A172 (cell line): ENCODE results near the gene GORASP2. TPM values are rescaled to one million over a fixed set of nuclear protein-coding genes. Genes with fewer than 3 reads are reported as not detected.

ENCODE experiments used
- DNase-seq: peaks from one replicate; pipeline ENCODE4 v3.0.0-alpha.2; 2015; ENCODE audit warnings: low spot score
- total RNA-seq: library from RNA; depleted of rRNA; stranded (reverse); fragments of >200 nt; shearing (Covaris generic); gene quantifications from 2 replicates; pipeline ENCODE4 v1.2.3, GENCODE V29; 2014

The GORASP2 gene
- total RNA-seq, 1 experiment from 2014 or later = 83.0 TPM

DNA sequence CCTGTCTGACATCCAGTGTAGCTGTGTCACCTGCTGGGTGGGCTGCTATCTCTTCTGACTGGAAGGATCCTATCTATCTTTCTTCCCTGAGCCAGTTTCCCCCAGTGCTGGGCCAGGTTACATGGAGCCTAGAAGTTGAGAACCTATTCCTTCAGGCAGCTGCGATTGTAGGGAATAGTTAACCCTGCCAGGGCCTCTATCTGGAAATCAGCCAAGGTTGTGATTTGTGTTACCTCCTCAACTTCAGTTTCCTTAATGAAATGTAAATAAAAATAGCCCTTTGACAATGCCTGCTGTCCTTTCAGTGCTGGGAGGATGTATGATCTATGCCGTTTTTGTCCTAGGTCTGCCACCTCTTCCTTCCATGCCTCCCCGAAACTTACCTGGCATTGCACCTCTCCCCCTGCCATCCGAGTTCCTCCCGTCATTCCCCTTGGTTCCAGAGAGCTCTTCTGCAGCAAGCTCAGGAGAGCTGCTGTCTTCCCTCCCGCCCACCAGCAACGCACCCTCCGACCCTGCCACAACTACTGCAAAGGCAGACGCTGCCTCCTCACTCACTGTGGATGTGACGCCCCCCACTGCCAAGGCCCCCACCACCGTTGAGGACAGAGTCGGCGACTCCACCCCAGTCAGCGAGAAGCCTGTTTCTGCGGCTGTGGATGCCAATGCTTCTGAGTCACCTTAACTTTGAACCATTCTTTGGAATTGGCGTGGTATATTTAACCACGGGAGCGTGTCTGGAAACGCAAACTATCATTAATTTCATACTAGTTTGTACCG, 36.6 kb downstream of the GORASP2 start:
- DNase-seq = peak; percentile 68

DNA sequence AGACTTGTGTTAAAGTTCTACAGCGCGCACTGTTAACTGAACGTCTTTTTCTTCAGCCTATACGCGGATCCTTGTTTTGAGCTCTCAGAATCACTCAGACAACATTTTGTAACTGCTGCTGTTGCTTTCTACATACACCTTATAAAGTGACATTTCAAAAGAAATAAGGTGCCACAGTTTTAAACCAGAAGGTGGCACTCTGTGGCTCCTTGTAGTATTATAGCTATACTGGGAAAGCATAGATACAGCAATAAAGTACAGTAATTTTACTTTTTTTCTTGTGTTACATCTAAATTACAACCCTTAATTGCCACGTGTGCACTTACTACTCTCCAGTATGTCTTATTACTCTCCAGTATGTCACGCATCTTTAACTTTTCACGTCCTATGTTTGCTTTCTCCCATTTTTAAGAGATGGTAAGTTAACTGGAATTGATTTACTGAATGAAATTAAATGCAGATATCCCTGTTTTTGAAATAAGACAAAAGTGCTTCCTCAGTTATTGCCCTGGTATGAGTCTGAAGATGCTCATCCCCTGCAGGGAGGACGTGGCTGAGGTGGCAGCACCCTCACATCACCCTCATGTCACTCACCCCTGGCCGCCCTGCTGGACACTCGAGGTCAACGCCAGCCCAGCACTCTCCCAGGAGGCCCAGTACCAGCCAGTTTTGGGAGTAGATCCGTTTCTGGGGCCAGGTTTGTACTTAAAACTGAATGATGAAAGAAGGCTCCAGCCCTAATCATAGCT, 37.8 kb downstream of the GORASP2 start:
- DNase-seq = peak; percentile 23

DNA sequence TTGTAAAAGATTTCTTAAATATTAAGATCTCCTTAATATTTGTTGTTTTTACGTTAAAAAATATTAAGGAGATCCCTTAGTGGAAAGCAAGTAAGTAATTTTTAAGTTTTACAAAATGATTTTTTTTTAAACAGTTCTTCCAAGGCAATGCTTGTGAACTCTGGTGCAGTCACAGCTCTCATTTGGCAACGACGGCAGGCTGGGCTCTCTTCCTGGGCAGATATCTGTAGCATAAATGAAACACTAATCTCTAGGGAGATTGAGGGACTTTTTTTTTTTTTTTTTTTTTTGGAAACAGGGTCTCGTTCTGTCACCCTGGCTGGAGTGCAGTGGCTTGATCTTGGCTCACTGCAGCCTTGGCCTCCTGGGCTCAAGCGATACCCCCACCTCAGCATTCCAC, 38.5 kb downstream of the GORASP2 start:
- DNase-seq = no peak

DNA sequence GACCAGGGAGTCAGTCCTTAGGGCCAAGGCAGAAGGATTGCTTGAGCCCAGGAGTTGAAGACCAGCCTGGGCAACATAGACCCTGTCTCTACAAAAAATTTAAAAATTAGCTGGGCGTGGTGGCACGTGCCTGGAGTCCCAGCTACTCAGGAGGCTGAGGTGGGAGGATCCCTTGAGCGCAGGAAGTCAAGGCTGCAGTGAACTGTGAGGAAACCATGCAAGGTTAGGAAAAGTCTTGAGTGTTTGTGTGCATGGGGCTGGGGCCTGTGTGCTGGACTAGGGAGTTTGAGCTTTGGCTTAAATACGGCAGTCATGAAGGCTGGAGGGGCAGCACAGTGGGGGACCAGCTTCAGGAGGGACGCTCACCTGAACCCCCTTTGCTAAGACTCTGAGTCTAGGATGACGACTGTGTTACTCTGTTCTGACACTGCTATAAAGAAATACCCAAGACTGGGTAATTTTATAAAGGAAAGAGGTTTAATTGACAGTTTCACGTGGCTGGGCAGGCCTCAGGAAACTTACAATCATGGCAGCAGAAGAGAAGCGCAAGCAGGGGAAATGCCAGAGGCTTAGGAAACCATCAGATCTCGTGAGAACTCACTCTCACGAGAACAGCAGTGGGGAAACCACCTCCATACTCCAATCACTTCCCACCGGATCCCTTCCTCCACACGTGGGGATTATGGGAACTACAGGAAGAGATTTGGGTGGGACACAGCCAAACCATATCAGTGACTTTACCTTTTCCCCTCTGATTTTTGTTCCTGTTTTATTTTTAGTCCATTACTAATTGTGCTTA, 39.4 kb downstream of the GORASP2 start:
- DNase-seq = no peak

DNA sequence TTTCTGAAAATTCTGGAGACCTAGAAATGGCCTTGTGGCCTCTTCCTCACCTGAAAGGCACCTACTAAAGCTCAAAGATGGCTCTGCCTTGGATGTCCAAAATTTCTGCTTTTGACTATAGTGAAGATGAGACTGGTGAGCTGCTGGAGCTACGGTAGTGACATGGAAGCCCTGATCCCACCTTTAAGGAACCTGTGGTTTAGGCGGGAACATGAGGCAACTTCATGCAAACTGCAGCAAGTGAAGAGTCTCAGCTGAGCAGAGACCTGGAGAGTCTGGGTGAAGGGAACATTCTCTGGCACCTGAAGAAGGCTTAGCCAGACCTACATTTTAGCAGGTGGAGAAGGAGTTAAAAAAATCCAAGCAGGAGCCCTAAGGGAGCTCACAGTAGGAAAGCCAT, 40.0 kb downstream of the GORASP2 start:
- no peak for DNase-seq

DNA sequence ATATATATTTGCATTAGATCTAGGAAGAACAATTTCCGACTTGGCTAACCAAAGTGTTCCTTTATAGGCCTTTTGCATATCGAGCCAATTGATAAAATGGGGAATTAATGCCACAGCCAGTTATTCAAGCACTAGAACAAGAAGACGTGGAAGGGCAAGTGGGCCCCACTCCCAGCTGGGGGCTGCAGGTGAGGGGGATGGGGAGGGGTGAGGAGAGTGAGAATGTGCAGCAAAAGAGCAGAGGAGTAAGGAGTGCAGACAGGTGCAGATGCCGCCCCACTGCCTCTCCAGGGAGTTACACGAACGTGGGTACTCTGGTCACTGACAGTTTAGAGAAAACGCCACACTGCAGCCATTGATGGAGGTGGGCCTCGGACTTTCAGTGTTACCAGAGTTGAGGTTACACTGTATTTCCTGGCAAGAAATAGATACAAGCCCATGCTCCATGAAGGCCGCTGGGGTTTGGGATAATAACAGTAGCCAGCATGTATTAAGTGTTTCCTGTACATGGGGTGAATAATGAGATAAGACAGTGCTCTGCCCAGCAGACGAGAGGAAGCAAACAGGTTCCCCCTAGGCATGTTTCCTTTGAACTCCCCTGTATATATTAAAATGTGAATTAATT, 40.9 kb downstream of the GORASP2 start:
- DNase-seq = no peak

DNA sequence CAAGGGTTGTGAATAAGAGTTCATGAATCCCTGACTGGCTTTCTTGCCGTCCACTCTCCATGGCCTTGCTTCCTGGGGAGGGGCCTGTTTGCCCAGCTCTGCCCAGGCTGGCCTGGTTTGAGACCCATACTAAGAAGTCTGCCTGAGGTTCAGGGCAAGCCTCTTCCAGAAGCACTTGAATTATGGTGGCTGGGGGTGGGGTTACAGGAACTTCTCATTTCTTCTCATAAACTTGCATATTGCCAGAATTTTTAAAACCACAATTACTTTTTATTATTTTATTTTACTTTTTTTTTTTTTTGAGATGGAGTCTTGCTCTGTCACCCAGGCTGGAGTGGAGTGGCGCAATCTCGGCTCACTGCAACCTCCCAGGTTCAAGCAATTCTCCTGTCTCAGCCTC, 42.0 kb downstream of the GORASP2 start:
- DNase-seq = no peak

DNA sequence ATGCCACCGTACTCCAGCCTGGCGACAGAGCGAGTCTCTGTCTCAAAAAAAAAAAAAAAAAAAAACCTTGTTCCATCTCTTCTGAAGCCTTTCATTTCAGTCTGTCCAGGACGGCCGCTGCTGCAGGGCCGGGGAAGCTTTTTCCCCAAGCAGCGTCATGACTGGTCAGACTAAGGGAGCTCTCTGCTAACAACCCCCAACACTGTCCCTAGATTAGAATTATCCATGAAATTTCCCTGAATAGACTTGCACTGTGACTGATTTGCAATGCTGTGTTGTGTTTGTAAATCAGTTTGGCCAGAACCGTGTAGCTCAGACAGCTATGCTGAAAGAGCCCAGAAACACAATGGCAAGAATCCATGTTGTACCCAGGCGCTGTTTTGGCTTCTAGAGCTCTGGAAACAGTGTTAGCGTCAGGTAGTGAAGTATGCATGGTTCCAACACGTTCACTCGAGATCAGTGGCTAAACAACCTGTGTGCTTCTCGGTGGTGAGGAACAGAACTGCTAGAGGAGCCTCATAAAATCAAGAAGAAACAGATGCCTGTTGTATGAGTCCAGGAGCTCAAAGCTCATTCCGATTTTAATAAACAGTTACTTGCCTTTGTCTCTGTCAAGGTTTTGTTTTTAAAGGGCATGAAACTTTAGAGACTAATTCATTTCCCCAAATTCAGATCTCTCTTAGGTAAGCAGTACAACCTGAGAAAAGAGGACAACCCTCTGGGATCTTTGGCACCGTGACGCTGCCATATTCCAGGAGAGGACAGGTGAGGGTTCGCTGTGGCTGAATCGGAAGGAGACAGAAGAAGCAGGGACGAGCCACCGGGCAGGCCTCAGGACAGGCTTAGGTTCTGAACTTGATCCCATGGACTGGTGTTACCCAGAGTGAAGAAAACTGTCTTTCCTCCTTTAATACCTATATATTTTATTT, 43.5 kb downstream of the GORASP2 start:
- no peak for DNase-seq

DNA sequence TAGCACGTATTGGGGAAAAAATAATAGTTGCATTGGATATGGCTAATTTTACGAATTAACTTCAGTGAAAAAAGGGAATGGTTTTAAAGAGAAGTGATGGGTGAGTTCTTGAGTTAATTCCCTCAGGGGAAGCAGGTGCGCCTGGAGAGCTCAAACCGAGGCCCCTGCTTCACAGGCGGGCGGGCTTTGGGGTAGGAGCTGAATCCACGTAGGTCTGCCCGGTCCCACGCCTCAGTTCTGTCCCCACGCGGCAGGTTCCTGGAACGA, 44.1 kb downstream of the GORASP2 start:
- no peak for DNase-seq

DNA sequence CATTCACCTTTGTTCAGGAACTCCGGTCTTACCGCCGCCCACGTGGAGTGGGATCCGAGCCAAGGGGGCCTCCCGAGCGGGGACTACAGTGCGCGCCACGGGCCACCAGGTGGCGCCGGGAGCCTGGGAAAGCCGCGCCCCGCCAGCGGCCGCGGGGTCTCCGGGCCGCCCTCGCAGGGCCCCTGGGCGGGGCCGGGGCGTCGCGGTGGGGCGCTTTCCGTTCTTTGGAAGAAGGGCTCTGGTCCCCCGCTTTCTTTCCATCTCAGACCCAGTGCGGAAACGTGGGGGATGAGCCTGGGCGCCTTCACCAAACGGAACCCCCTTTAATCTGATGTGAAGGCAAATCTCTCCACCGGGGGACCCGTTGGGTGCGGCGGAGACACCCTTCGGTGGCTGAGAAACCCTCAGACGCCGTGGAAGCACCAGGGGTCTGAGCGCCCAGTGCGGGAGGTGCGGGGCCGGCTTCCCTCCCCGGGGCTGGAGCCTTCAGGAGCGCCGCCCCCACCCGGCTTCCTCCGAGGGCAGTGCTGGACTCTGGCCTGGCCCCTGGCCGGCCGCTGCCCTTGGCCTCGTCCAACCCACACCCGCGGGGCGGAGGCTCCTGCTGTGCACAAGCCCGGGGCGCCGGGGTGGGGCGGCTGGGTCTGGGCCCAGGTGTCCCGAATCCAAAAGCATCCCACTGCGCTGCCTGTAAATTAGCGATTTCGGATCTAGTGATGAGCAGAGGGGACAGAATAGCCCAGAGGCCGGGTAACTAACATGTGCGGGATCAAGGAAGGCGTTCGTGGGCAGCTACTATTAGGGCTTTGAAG, 44.6 kb downstream of the GORASP2 start:
- DNase-seq = peak; percentile 77

DNA sequence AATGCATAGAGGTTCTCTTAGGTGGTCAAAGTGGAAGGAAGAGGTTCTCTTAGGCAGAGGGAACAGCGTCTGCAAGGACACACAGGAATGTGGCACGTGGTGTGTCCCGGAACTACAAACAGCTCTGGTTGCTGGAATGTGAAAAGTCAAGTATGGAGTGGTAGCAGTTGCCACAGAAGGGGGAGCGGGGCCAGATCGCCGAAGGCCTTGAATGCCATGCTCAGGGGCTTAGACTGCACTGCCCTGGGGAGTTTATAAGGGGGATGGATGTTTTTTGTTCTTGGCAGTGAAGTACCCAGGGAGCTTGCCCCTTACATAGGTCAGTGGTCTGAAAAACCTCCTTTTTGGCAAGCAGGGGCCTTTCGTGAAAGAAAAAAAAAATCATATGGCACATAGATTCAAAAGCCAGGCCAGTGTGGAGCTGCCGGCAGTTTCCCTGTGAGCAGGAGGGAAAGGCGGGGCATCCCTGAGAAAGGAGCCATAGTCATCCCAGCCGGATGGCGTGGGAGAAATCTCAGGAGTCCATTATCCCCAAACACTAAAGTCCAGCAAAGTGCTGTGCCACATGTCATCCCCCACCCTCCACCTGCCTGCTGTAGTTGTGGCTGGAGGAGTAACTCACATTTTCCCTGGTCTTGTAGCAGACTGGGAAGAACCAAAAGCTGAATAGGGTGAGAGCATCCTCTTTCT, 45.4 kb downstream of the GORASP2 start:
- peak; percentile 44 for DNase-seq

DNA sequence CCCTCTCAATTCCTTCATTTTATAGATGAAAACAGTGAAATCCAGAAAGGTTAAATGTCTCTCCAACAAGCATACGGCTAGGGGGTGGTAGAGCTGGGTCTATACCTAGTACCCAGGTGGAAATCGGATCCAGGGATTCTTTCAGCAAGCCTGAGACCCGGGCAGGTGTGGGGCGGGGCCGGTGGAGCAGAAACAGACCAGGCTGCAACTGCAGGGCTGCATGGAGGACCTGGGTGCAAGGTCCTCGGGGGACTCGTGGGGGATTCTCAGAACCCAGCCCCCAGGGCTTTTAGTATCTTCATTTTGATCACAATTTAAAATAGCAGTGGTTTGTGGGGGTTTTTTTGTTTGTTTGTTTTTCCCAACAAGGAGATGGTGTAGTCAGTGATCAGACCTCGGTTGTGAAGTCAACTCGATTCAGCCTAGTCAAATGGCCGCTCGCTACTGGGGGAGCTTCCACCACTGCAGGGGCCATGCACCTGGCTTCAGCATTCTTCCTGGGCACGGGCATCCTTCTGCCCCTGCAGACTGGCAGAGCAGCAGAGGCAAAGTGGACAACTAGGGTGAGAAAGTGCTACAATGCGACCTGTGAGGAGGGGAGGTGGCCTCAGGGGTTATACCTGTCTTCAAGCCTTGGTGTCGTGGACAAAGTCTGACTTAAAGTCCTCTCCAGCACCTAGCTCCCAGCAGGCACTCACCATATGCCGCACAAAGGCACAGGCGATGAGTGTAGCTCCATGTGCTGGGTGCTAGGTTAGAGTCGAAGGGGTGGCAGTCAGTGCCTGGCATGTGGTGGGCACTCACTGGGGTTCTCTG, 46.3 kb downstream of the GORASP2 start:
- DNase-seq = no peak

DNA sequence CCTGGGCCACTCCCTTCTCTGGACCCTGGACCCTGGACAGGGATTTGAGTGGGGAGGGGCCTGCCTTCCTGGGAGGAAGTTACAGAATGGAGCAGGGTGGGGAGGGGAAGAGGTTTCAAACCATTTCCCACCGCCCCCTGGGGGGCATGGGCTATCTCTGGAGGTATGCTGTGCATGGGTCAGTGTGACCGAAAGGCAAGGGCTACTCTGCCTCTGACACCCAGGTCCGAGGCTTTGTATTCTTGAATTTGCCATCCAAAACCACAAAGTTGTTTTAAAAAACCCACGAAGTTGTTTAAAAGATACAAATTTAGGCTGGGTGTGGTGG, 46.9 kb downstream of the GORASP2 start:
- DNase-seq = no peak

DNA sequence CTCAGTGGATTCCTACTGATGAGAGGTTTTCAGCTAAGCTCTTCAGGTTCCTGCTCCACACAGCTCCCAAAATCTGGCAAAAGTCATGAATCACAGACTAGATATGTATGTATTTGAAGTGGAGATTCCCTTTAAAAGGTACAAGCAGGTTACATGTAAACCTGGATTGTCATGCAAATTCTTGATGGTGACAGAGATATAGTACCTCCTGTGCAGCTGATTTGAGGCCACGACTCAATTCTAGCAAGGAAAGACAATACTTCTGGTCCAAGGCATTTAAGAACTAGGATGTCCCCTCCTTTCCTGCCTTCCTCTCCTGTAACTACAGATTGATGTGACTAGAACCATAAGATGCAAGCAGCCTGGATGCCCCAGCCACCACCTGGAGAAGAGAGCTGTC, 55.0 kb downstream of the GORASP2 start:
- no peak for DNase-seq

DNA sequence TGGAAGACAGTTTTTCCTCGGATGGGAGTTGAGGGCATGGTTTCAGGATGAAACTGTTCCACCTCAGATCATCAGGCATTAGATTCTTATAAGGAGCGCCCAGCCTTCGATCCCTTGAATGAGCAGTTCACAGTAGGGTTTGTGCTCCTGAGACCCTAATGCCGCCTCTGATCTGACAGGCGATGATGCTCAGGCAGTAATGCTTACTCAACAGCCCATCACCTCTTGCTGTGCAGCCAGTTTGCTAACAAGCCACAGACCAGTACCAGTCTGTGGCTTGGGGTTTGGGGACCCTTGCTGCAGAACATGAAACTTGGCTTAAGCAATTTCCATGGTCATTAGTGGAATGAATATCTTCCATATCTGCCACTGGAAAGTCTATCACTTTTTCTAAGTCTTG, 56.4 kb downstream of the GORASP2 start:
- DNase-seq = no peak

DNA sequence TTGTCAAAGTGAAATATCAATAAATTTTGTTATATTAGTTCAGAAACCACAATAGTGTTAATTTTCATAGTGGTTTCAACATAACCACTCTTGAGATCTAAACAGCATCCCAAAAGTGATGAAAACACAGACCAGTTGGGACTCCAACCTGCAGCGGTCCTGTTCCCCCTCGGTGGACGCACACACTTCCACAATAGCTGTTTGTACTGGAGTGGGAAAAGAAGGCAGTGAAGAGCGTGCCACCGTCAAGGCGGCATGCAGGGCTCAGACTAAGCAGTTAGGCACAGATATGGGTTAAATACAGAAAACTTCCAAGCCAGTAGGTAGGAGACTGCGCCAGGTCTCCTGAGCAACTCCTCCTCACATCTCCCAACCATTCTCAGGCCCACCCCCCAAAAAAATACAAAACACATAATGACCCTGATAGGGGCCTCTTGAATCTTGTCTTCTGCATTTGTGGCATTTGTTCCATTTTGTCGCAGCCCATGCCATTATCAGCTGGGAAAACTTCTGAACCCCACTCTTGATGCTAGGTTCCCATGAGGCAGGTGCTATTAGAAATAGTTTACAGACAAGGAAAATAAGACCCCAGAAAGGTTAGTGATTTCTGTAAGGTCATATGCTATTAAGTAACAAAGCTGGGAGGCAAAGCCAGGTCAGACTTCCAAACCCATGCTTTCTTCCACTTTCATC, 57.7 kb downstream of the GORASP2 start:
- no peak for DNase-seq

DNA sequence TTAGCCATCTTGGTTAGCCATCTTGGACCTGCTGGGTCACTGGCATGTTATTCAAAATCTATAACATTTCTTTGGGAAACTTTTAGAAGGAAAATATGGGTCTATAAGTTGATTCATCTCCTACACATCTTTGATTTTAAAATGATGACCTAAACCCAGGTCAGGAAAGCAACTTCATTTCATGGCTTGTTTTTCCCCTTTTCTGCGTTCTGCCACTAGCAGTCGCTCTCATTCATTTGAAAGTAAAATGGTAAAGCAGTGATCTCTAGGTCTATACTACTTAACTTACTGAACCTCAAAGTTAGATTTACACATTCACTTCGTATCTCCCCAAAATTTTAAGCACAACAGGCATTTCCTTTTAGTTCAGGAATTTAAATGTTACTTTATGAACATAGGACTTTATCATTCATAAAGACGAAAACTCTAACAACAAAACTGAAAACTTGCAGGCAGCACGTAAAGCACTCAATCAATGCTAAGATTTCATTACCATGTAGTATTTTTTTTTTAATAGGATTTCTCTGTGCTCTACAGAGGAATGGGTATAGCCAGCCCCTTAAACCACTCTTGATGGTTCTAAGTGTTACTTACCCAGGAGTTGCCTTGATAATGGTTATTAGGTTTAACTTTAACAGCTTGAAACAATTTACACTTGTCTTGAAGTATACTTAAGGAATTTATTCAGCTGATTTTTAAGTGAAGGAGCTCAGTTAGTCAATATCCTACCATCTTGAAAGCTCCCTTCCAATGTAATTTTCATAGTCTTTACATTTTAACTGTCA, 62.5 kb downstream of the GORASP2 start:
- no peak for DNase-seq

DNA sequence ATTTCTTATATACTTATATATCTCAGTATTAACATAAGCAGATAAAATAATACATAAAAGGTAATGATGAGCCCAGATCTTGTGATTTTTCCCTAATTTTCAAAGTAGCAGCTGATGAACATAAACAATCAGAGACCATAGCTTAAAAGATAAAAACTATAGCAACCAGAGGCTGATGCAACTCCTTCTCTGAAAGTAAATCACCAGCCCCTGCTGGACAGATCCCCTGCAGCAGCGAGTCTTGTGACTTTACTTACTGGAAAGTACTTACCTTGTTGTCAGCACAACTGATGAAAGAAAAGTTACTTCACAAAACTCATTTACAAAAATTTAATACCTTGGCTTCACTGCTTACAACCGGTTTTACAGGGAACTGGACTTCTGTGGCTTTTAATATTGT, 67.3 kb downstream of the GORASP2 start:
- no peak for DNase-seq
